Measurements from ENCODE around the gene TGFB1I1.
"Not testable (repeated sequence)": the region's sequence is repeated elsewhere in the genome, so short reads cannot be mapped to it uniquely, and the experiment has no call there.

TGFB1I1 gene

DNA sequence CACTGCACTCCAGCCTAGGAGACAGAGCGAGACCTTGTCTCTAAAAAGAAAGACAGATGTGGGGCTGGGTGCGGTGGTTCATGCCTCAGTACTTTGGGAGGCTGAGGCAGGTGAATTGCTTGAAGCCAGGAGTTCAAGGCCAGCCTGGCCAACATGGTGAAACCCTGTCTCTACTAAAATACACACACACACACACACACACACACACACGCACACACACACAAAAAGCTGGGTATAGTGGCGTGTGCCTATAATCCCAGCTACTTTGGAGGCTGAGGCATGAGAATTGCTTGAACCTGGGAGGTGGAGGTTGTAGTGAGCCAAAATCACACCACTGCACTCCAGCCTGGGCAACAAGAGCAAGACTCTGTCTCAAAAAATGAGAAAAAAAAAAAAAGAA, 12.1 kb downstream of the TGFB1I1 start:
- not testable (repeated sequence) for H3K36me3 Mint-ChIP-seq; DNase-seq (ENCODE audit: low spot score in 2 of 2); H3K9me3 Mint-ChIP-seq; ATAC-seq (ENCODE audit: low read depth); H3K4me3 Mint-ChIP-seq; H3K4me1 Mint-ChIP-seq; H3K27ac Mint-ChIP-seq
- H3K27me3 Mint-ChIP-seq: peaks cover 11% of the 10 kb centered on the region

DNA sequence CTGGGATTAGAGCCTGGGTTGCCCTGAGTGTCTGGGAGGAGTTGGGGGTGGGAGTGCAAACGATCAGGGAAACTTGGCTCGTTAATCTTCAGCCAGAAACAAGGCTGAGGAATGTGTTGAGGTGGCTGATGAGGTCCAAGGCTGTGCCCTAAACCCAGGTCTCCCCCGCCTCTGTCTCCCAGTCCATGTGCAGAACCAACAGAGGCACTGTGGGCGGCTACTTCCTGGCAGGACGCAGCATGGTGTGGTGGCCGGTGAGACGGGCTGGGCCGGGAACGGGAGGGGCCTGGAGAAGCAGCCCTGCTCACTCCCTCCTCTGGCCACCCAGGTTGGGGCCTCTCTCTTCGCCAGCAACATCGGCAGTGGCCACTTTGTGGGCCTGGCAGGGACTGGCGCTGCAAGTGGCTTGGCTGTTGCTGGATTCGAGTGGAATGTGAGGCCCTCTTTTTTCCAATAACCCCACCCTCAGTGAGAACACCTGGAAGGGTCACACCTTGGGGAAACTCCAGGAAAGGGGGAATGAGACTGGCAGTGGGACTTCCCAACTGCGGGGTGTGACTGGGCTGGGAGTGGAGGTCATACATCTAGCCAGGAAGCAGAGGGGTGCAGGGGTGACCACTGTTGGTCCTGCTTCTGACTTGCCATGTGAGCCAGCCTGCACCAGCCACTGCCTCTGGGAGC, 12.7 kb downstream of the TGFB1I1 start:
- Mint-ChIP-seq H3K4me1 (peaks cover 3% of the 10 kb centered on the region), H3K27ac (no peak overlapping the region), H3K36me3 (no peaks in the 10 kb centered on the region), H3K9me3 (no peaks in the 10 kb centered on the region), H3K4me3 (no peak overlapping the region), H3K27me3 (peaks cover 10% of the 10 kb centered on the region)
- DNase-seq (ENCODE audit: low spot score in 2 of 2) (no peak), ATAC-seq (ENCODE audit: low read depth) (no peak)

GRCh38 chr16:31485571-31485970, 13.6 kb downstream of the TGFB1I1 start:
- Mint-ChIP-seq H3K36me3 (no peaks in the 10 kb centered on the region), H3K4me1 (peaks cover 3% of the 10 kb centered on the region), H3K9me3 (no peaks in the 10 kb centered on the region), H3K27me3 (peaks cover 9% of the 10 kb centered on the region), H3K27ac (no peak overlapping the region), H3K4me3 (no peak overlapping the region)
- ATAC-seq (ENCODE audit: low read depth) (no peak), DNase-seq (ENCODE audit: low spot score in 2 of 2) (no peak)

GRCh38 chr16:31486045-31486444, 14.1 kb downstream of the TGFB1I1 start:
- peaks cover 7% of the 10 kb centered on the region for H3K27me3 Mint-ChIP-seq
- ATAC-seq (ENCODE audit: low read depth) (no peak), DNase-seq (ENCODE audit: low spot score in 2 of 2) (no peak)
- peak overlapping the region; percentile 15 for H3K4me3 Mint-ChIP-seq
- H3K4me1 Mint-ChIP-seq: peaks cover 3% of the 10 kb centered on the region
- peaks cover 3% of the 10 kb centered on the region for H3K36me3 Mint-ChIP-seq
- H3K27ac Mint-ChIP-seq: no peak overlapping the region
- H3K9me3 Mint-ChIP-seq: no peaks in the 10 kb centered on the region

- DNase-seq (ENCODE audit: low spot score in 2 of 2): no peak
- ATAC-seq (ENCODE audit: low read depth): no peak
- H3K27ac Mint-ChIP-seq: peak overlapping the region; percentile 3
- peaks cover 4% of the 10 kb centered on the region for H3K27me3 Mint-ChIP-seq
- no peaks in the 10 kb centered on the region for H3K9me3 Mint-ChIP-seq
- H3K36me3 Mint-ChIP-seq: peaks cover 3% of the 10 kb centered on the region
- H3K4me1 Mint-ChIP-seq: peaks cover 3% of the 10 kb centered on the region
- H3K4me3 Mint-ChIP-seq: peak overlapping the region; percentile 91
Observed at GRCh38 chr16:31487071-31487719, 15.2 kb downstream of the TGFB1I1 start.

GRCh38 chr16:31487720-31488467, 15.9 kb downstream of the TGFB1I1 start:
- DNase-seq (ENCODE audit: low spot score in 2 of 2): peak; percentile 58 to 63
- peaks cover 3% of the 10 kb centered on the region for H3K36me3 Mint-ChIP-seq
- peaks cover 3% of the 10 kb centered on the region for H3K4me1 Mint-ChIP-seq
- peak overlapping the region; percentile 91 for H3K4me3 Mint-ChIP-seq
- H3K27ac Mint-ChIP-seq: peak overlapping the region; percentile 3
- no peaks in the 10 kb centered on the region for H3K27me3 Mint-ChIP-seq
- peak; percentile 92 for ATAC-seq (ENCODE audit: low read depth)
- no peaks in the 10 kb centered on the region for H3K9me3 Mint-ChIP-seq

- no peak for DNase-seq (ENCODE audit: low spot score in 2 of 2)
- Mint-ChIP-seq H3K9me3 (no peaks in the 10 kb centered on the region), H3K27me3 (no peaks in the 10 kb centered on the region), H3K36me3 (peaks cover 7% of the 10 kb centered on the region), H3K4me1 (peaks cover 3% of the 10 kb centered on the region), H3K4me3 (peak overlapping the region; percentile 91), H3K27ac (no peak overlapping the region)
- ATAC-seq (ENCODE audit: low read depth): no peak
Observed at GRCh38 chr16:31488468-31489297, 16.7 kb downstream of the TGFB1I1 start.

GRCh38 chr16:31489298-31489564, 17.3 kb downstream of the TGFB1I1 start:
- peaks cover 7% of the 10 kb centered on the region for H3K36me3 Mint-ChIP-seq

GRCh38 chr16:31489616-31490584, 17.9 kb downstream of the TGFB1I1 start:
- Mint-ChIP-seq H3K4me3 (peak overlapping the region; percentile 17), H3K27me3 (no peaks in the 10 kb centered on the region), H3K27ac (no peak overlapping the region), H3K4me1 (peaks cover 3% of the 10 kb centered on the region), H3K9me3 (no peaks in the 10 kb centered on the region), H3K36me3 (peaks cover 9% of the 10 kb centered on the region)
- DNase-seq (ENCODE audit: low spot score in 2 of 2) (no peak), ATAC-seq (ENCODE audit: low read depth) (no peak)

More at GRCh38 chr16:31489298-31489564, 17.3 kb downstream of the TGFB1I1 start:
- H3K27me3 Mint-ChIP-seq: no peaks in the 10 kb centered on the region
- peaks cover 3% of the 10 kb centered on the region for H3K4me1 Mint-ChIP-seq
- H3K9me3 Mint-ChIP-seq: no peaks in the 10 kb centered on the region
- H3K4me3 Mint-ChIP-seq: peak overlapping the region; percentile 59
- no peak for ATAC-seq (ENCODE audit: low read depth)
- no peak overlapping the region for H3K27ac Mint-ChIP-seq
- no peak for DNase-seq (ENCODE audit: low spot score in 2 of 2)

DNA sequence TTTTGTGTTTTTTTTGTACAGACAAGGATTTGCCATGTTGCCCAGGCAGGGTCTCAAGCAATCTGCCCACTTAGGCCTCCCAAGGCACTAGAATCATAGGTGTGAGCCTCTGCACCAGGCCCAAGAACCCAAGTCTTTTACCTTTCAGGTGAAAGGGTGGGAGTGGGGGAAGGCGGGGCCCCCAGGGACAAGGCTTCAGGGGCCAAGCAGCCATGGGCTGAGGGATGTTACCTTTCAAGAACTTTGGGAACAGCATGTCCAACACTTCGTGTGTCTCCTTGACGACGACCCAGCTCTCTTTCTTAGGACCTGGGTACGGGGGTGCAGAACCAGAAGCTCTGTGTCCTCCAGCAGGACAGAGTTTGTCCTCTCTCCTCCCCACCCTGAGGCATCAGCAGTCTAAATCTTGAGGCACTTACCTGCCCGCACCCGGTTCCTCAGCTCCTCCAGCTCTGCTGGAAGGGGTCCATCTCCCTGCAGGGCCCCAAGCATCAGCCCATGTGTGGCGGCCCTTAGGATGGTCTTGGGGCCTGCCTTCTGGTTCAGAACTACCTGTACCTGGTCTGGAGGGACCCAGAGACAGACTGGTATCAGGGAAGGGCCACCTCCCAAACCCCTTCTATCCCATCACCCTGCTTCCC, 19.9 kb downstream of the TGFB1I1 start:
- ATAC-seq (ENCODE audit: low read depth): no peak

GRCh38 chr16:31493506-31494125, 21.7 kb downstream of the TGFB1I1 start:
- no peak for ATAC-seq (ENCODE audit: low read depth)
- Mint-ChIP-seq H3K4me1 (no peaks in the 10 kb centered on the region), H3K9me3 (no peaks in the 10 kb centered on the region), H3K4me3 (no peak overlapping the region), H3K36me3 (peaks cover 20% of the 10 kb centered on the region), H3K27ac (no peak overlapping the region), H3K27me3 (no peaks in the 10 kb centered on the region)
- DNase-seq (ENCODE audit: low spot score in 2 of 2): no peak

More for the DNA sequence above, 19.9 kb downstream of the TGFB1I1 start:
- DNase-seq (ENCODE audit: low spot score in 2 of 2): no peak
- H3K27ac Mint-ChIP-seq: no peak overlapping the region
- H3K4me3 Mint-ChIP-seq: no peak overlapping the region
- no peaks in the 10 kb centered on the region for H3K27me3 Mint-ChIP-seq
- peaks cover 9% of the 10 kb centered on the region for H3K36me3 Mint-ChIP-seq
- no peaks in the 10 kb centered on the region for H3K9me3 Mint-ChIP-seq
- H3K4me1 Mint-ChIP-seq: no peaks in the 10 kb centered on the region

DNA sequence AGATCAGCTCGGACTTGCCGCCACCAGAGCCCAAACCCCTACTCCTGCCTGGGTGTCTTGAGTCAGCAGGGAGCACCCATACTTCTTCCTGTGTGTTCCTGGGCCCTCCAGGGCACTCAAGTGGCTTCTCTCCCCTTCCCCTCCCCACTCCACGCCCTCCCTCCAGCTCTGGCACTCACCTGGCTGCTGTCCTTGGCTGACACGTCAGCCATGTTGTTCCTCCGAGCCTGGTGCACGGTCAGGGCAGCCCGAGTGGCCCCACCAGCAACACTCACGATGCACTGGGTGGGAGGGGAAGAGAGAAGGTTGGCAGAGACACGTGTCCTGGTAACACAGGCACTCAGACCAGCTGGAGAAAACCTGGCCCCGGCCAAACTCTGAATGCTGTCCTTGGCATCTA, 24.7 kb downstream of the TGFB1I1 start:
- H3K4me3 Mint-ChIP-seq: no peak overlapping the region
- peaks cover 3% of the 10 kb centered on the region for H3K4me1 Mint-ChIP-seq
- no peak overlapping the region for H3K27ac Mint-ChIP-seq
- no peak for DNase-seq (ENCODE audit: low spot score in 2 of 2)
- H3K27me3 Mint-ChIP-seq: no peaks in the 10 kb centered on the region
- no peaks in the 10 kb centered on the region for H3K9me3 Mint-ChIP-seq
- ATAC-seq (ENCODE audit: low read depth): no peak
- H3K36me3 Mint-ChIP-seq: peaks cover 24% of the 10 kb centered on the region
